ENCODE results near the gene RABL6. TPM values are rescaled to one million over a fixed set of nuclear protein-coding genes. Genes with fewer than 3 reads are reported as not detected.

Gene RABL6
- total and polyA plus RNA-seq, 2 of the 4 experiments (the other 2 are of a cell fraction), result 37.1 to 47.5 TPM

DNA sequence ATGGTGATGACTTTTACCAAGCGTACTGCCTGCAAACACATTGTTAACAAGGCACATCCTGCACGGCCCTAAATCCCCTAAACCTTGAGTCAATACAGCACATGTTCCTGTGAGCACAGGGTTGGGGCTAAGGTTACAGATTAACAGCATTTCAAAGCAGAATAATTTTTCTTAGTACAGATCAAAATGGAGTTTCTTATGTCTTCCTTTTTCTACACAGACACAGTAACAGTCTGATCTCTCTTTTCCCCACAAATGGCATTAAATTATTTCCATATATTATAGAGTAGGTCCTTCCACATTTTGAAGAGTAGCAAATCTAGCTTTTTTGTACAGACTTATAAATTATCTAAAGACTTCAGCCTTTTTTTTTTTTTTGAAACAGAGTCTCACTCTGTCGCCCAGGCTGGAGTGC is 18.2 kb upstream of the RABL6 start:
- intact Hi-C loops (cut with micrococcal nuclease), result no loop called here
- no CpG with 5 or more reads among the region's 3 CpGs for WGBS, 2 experiments (ENCODE audit: extremely low coverage in 2 of 2, insufficient read length in 1 of 2)
- no peak overlapping the region for H3K9ac ChIP-seq (ENCODE audit: low read depth, low read length)

More for the DNA sequence above, 18.2 kb upstream of the RABL6 start:
- dilution Hi-C loops (cut with HindIII; ENCODE audit: low sequenced_read_pairs, unreplicated experiment) (no loop called here), in situ Hi-C loops (cut with MboI; ENCODE audit: low sequenced_read_pairs) (loop anchor here (10.0 kb wide), 1 partner anchor 245 kb away; the partner anchor contains the start of gene FUT7)
- Histone ChIP-seq H3K23ac (ENCODE audit: low read depth, low read length) (no peak overlapping the region), H4K20me1 (ENCODE audit: insufficient read depth, low read length) (peaks cover 9% of the 10 kb centered on the region), H3K4ac (ENCODE audit: low read depth, low read length) (no peak overlapping the region), H2BK20ac (ENCODE audit: low read depth, low read length) (no peak overlapping the region), H2BK120ac (ENCODE audit: low read depth, low read length) (no peak overlapping the region), H3K14ac (replicated peaks; ENCODE audit: low read depth, low read length) (no peak overlapping the region), H3K9me3 (ENCODE audit: control insufficient read depth, insufficient read depth, low read length) (no peaks in the 10 kb centered on the region), H3K79me1 (ENCODE audit: low read depth in 1 of 2, low read length in 2 of 2) (peaks cover 3 to 24% of the 10 kb centered on the region in 2 experiments; a peak in 3 of 4 replicates), H2BK5ac (ENCODE audit: low read depth, low read length, poor library complexity, severe bottlenecking) (no peak overlapping the region), H3K27ac (ENCODE audit: insufficient read depth, low read length) (no peak overlapping the region), H3K56ac (ENCODE audit: extremely low read depth, insufficient read depth, low read length) (no peak overlapping the region), H2AK9ac (replicated peaks; ENCODE audit: low read depth, low read length, poor library complexity) (no peak overlapping the region), H2BK15ac (ENCODE audit: low read depth, low read length) (no peak overlapping the region), H3K27me3 (ENCODE audit: control insufficient read depth, insufficient read depth, low read length) (peaks cover 5% of the 10 kb centered on the region; the same call in 1 of the 2 replicates), H3K4me2 (ENCODE audit: low read depth, low read length) (no peak overlapping the region), H4K91ac (ENCODE audit: insufficient read depth, low read depth, low read length) (no peak overlapping the region), H4K8ac (ENCODE audit: low read depth in 2 of 2, low read length in 2 of 2) (no peak overlapping the region), H3K36me3 (ENCODE audit: control insufficient read depth, insufficient read depth, low read length) (peaks cover 8% of the 10 kb centered on the region; the same call in 1 of the 2 replicates), H4K5ac (ENCODE audit: low read depth, low read length) (no peak overlapping the region), H3K4me1 (ENCODE audit: control insufficient read depth, insufficient read depth, low read length) (peaks cover 5% of the 10 kb centered on the region; the same call in 1 of the 2 replicates), H2AK5ac (ENCODE audit: low read depth, low read length) (no peak overlapping the region), H3K18ac (ENCODE audit: low read depth, low read length) (no peak overlapping the region), H3K9me1 (ENCODE audit: insufficient read depth, low read length) (no peaks in the 10 kb centered on the region), H2AFZ (replicated peaks; ENCODE audit: low read length, poor library complexity) (no peak overlapping the region), H3K4me3 (ENCODE audit: insufficient read depth, low read depth, low read length) (no peak overlapping the region)
- DNase-seq (no peak), ATAC-seq (ENCODE audit: low read depth) (no peak)
- ChIA-PET CTCF (interaction anchor here (0.6 kb wide), 1 partner anchor 239 kb away, joined by 3 read pairs; no protein-coding TSS in a partner anchor), POLR2A (ENCODE audit: unreplicated experiment) (no interaction called here)
- no peak for TF ChIP-seq FOS (IDR thresholded peaks at IDR 0.05; ENCODE audit: low read depth, low read length)
- no peak for TF ChIP-seq MAFK (IDR thresholded peaks at IDR 0.05; ENCODE audit: low read depth, low read length)
- TF ChIP-seq RFX5 (IDR thresholded peaks at IDR 0.05; ENCODE audit: low read depth, low read length), result no peak
- no peak for TF ChIP-seq MAZ (IDR thresholded peaks at IDR 0.05; ENCODE audit: borderline replicate concordance, low read depth, low read length)
- no peak for TF ChIP-seq CEBPB (IDR thresholded peaks at IDR 0.05; ENCODE audit: low read depth, low read length)
- no peak for TF ChIP-seq CTCF (conservative IDR thresholded peaks at IDR 0.05; ENCODE audit: low read depth, low read length)
- TF ChIP-seq, protein P1, sequence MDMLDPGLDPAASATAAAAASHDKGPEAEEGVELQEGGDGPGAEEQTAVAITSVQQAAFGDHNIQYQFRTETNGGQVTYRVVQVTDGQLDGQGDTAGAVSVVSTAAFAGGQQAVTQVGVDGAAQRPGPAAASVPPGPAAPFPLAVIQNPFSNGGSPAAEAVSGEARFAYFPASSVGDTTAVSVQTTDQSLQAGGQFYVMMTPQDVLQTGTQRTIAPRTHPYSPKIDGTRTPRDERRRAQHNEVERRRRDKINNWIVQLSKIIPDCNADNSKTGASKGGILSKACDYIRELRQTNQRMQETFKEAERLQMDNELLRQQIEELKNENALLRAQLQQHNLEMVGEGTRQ (IDR thresholded peaks at IDR 0.05; ENCODE audit: low read depth, low read length), result no peak
- no peak for TF ChIP-seq SMC3 (IDR thresholded peaks at IDR 0.05; ENCODE audit: low read depth, low read length)
- no peak for TF ChIP-seq RAD21 (IDR thresholded peaks at IDR 0.05; ENCODE audit: low read length)
- TF ChIP-seq NFE2L2 (IDR thresholded peaks at IDR 0.05; ENCODE audit: low read depth, low read length), result no peak
- TF ChIP-seq BHLHE40 (IDR thresholded peaks at IDR 0.05; ENCODE audit: low read depth, low read length), result no peak
- TF ChIP-seq CHD1 (IDR thresholded peaks at IDR 0.05; ENCODE audit: low read depth, low read length), result no peak
- no peak for TF ChIP-seq ELK1 (IDR thresholded peaks at IDR 0.05; ENCODE audit: borderline replicate concordance, low read depth, low read length)
- no peak for TF ChIP-seq RCOR1 (IDR thresholded peaks at IDR 0.05; ENCODE audit: insufficient replicate concordance, low read length)
- TF ChIP-seq MXI1 (IDR thresholded peaks at IDR 0.05; ENCODE audit: borderline replicate concordance, low read depth, low read length), result no peak
- no peak for TF ChIP-seq POLR2A (IDR thresholded peaks at IDR 0.05; ENCODE audit: low read depth, low read length)
- no TSS peak for BruUV-seq (replicated peaks)

All from IMR-90 (cell line).